H1 (cell line): ENCODE results near the gene CORO6. TPM values are rescaled to one million over a fixed set of nuclear protein-coding genes. Genes with fewer than 3 reads are reported as not detected.

Experiments used
- ASH2L ChIP-seq: fragments of 200-600, 300-600 bp; sonication (generic); IDR thresholded peaks from one replicate; pipeline ENCODE4 v1.7.1; 2017; ENCODE audit warnings: low read length
- ATF3 ChIP-seq: IDR thresholded peaks from 2 replicates; pipeline ENCODE4 v1.6.1; 2011; ENCODE audit warnings: low read depth, mild to moderate bottlenecking, low read length; ENCODE audit not compliant: insufficient read depth
- BRCA1 ChIP-seq: IDR thresholded peaks from 2 replicates; pipeline ENCODE4 v1.6.1; 2012; ENCODE audit warnings: low read depth, low read length, improper control_type of control experiment
- CBX5 ChIP-seq: fragments of 300-800, 300-1000 bp; sonication (generic); IDR thresholded peaks from 2 replicates; pipeline ENCODE4 v1.7.1; 2016; ENCODE audit warnings: antibody characterized with exemption, low read length, low read depth
- CEBPB ChIP-seq: IDR thresholded peaks from 2 replicates; pipeline ENCODE4 v1.6.1; 2012; ENCODE audit warnings: low read depth, low read length
- CREB1 ChIP-seq: IDR thresholded peaks from 2 replicates; pipeline ENCODE4 v1.6.1; 2012; ENCODE audit warnings: inconsistent platforms
- EP300 ChIP-seq, 2 experiments: IDR thresholded peaks; 1 replicate in 1 of 2; 2 replicates in 1 of 2; pipeline ENCODE4 v1.6.1; 2011 to 2012; ENCODE audit warnings: low read depth in 2 of 2, low read length in 2 of 2, mild to moderate bottlenecking in 2 of 2, borderline replicate concordance in 1 of 2, inconsistent platforms in 1 of 2, moderate library complexity in 1 of 2
- EZH2 ChIP-seq: fragments of 200-600 bp; sonication (generic); IDR thresholded peaks from 2 replicates; pipeline ENCODE4 v1.7.1; 2012; ENCODE audit warnings: low read depth, mild to moderate bottlenecking, moderate library complexity, low read length, inconsistent platforms; ENCODE audit not compliant: severe bottlenecking
- GABPA ChIP-seq: IDR thresholded peaks from 2 replicates; pipeline ENCODE4 v1.6.1; 2011; ENCODE audit warnings: mild to moderate bottlenecking, low read length, moderate library complexity, borderline replicate concordance; ENCODE audit not compliant: insufficient read depth
- GTF2F1 ChIP-seq: IDR thresholded peaks from 2 replicates; pipeline ENCODE4 v1.6.1; 2012; ENCODE audit warnings: low read depth, low read length, improper control_type of control experiment, borderline replicate concordance
- JUN ChIP-seq: IDR thresholded peaks from 2 replicates; pipeline ENCODE4 v1.6.1; 2011; ENCODE audit warnings: low read depth, mild to moderate bottlenecking, improper control_type of control experiment, low read length
- NANOG ChIP-seq: IDR thresholded peaks from 2 replicates; pipeline ENCODE4 v1.6.1; 2011; ENCODE audit warnings: low read length, low read depth, mild to moderate bottlenecking, inconsistent platforms; ENCODE audit not compliant: insufficient read depth, poor library complexity, severe bottlenecking
- POU5F1 ChIP-seq: IDR thresholded peaks from 2 replicates; pipeline ENCODE4 v1.6.1; 2011; ENCODE audit warnings: low read depth, mild to moderate bottlenecking, low read length, moderate library complexity
- RFX5 ChIP-seq: IDR thresholded peaks from 2 replicates; pipeline ENCODE4 v1.6.1; 2011; ENCODE audit warnings: low read depth, low read length, improper control_type of control experiment, borderline replicate concordance
- RNF2 ChIP-seq: fragments of 200-900, 300-1000 bp; sonication (generic); IDR thresholded peaks from 2 replicates; pipeline ENCODE4 v1.7.1; 2016; ENCODE audit warnings: borderline replicate concordance, low read depth, mild to moderate bottlenecking, antibody characterized with exemption, low read length; ENCODE audit not compliant: poor library complexity, severe bottlenecking; ENCODE audit errors: missing control alignments
- SP4 ChIP-seq: IDR thresholded peaks from 2 replicates; pipeline ENCODE4 v1.6.1; 2012; ENCODE audit warnings: low read length, inconsistent platforms
- TAF7 ChIP-seq: optimal IDR thresholded peaks from 2 replicates; pipeline ENCODE3; 2011; ENCODE audit warnings: low read depth, mild to moderate bottlenecking, inconsistent platforms, low read length, moderate library complexity, borderline replicate concordance
- TEAD4 ChIP-seq: IDR thresholded peaks from 2 replicates; pipeline ENCODE4 v1.6.1; 2012; ENCODE audit warnings: low read depth, low read length, inconsistent platforms, mixed read lengths
- polyA plus RNA-seq, 7 experiments: library from polyadenylated mRNA; depleted of rRNA in 3 of 7; stranded (reverse) in 5 of 7; unstranded in 2 of 7; fragments of >200 nt in 5 of 7; fragments of 200-250 nt in 2 of 7; gene quantifications; 1 replicate in 5 of 7; 2 replicates in 1 of 7; 4 replicates in 1 of 7; pipeline versions ENCODE4 v1.2.1 to v1.2.3, GENCODE V29; 2011 to 2013; ENCODE audit warnings: missing spikeins in 2 of 7, mixed read lengths in 2 of 7
- total RNA-seq: library from RNA; stranded (reverse); fragmentation: NEBNext Ultra II Directional; extraction: Animal tissue kit (Norgen Biotek cat#: 25700); gene quantifications from 2 replicates; pipeline ENCODE4 v1.2.1, GENCODE V29; 2021
- TF ChIP-seq, protein P1 (sequence below): IDR thresholded peaks from 2 replicates; pipeline ENCODE4 v1.6.1; 2012; ENCODE audit warnings: inconsistent platforms

Gene CORO6
- total and polyA plus RNA-seq, 2 of the 8 experiments (the other 6 are each of a cell fraction or from before 2014, with no cell fraction given): 2.5 to 8.6 TPM

- TF ChIP-seq TAF7: peak; percentile 75
- 0 out of 2 replicates have a peak, but pooled peaks have one; percentile 3 for TF ChIP-seq TEAD4
- no peak; the same call in 1 of the 2 replicates for TF ChIP-seq GTF2F1
- TF ChIP-seq ATF3: no peak
- TF ChIP-seq EZH2: no peak
- peak; percentile 40 for TF ChIP-seq ASH2L
- no peak for TF ChIP-seq CBX5
- no peak for TF ChIP-seq EP300 (IDR thresholded peaks at IDR 0.05; ENCODE audit: borderline replicate concordance in 1 of 2, low read depth in 2 of 2, low read length in 2 of 2)
- 0 out of 2 replicates have a peak, but pooled peaks have one; percentile 43 for TF ChIP-seq SP4
- no peak for TF ChIP-seq BRCA1
- no peak for TF ChIP-seq NANOG
- TF ChIP-seq CEBPB: no peak
- TF ChIP-seq POU5F1: no peak
- no peak for TF ChIP-seq RNF2
- TF ChIP-seq, protein P1, sequence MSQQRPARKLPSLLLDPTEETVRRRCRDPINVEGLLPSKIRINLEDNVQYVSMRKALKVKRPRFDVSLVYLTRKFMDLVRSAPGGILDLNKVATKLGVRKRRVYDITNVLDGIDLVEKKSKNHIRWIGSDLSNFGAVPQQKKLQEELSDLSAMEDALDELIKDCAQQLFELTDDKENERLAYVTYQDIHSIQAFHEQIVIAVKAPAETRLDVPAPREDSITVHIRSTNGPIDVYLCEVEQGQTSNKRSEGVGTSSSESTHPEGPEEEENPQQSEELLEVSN: peak; percentile 98
- TF ChIP-seq JUN: no peak
- 0 out of 2 replicates have a peak, but pooled peaks have one; percentile 42 for TF ChIP-seq GABPA
- TF ChIP-seq RFX5: no peak
- TF ChIP-seq CREB1: peak; percentile 69; the same call in 1 of the 2 replicates
Measured at GRCh38 chr17:29613352-29613837, 9.3 kb downstream of the CORO6 start (continued).
